Peyer's patch (tissue), 4 donors: ENCODE measurements around the gene CDC42EP5.

Experiments
- CTCF ChIP-seq, 6 experiments: fragments of 450-650 bp in 4 of 6; fragments of 200-600 bp in 2 of 6; sonication (generic) in 1 of 6; IDR thresholded peaks; one replicate each; pipeline ENCODE4 v1.5.1; 2017 to 2019; ENCODE audit warnings: antibody characterized with exemption in 6 of 6, mild to moderate bottlenecking in 3 of 6, moderate library complexity in 1 of 6
- POLR2A ChIP-seq, 2 donors: fragments of 450-650 bp; IDR thresholded peaks; one replicate each; pipeline ENCODE4 v1.5.1; 2017; ENCODE audit warnings: antibody characterized with exemption in 2 of 2, mild to moderate bottlenecking in 2 of 2, moderate library complexity in 2 of 2

GRCh38 chr19:54434873-54435214 lies 38.3 kb downstream of the CDC42EP5 start:
- TF ChIP-seq CTCF (IDR thresholded peaks at IDR 0.05) = no peak
- no peak for TF ChIP-seq POLR2A (IDR thresholded peaks at IDR 0.05)
